ENCODE results near the gene TM2D3.

DNA sequence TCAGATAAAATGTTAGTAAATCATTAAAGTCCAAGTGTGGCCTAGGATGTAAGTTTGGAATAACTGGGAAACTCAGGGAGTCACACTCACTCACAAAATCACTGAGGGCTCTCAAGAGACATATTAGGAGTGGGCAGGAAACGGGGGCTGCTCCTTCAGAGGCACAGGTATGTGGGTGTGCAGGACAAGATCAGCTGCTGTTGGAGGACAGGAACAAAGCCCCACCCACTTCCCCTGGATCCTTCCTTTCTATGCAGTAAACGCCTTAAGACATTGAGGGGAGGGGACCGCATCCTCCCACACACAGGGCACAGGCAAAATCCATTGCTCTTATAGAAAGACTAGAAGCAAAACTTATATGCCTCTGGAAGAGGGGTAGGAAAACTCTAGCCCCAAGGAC, 30.2 kb downstream of the TM2D3 start:
- no peak for TF ChIP-seq CTCF (conservative IDR thresholded peaks at IDR 0.05)
- no peak for TF ChIP-seq EZH2 (IDR thresholded peaks at IDR 0.05; ENCODE audit: low read depth)
